ENCODE results near the gene MLN.

MLN gene

GRCh38 chr6:33777398-33778388 is 26.1 kb downstream of the MLN start:
- Histone ChIP-seq H4K20me1 (ENCODE audit: insufficient read depth, low read length) (peaks cover 37% of the 10 kb centered on the region), H3K4me3 (ENCODE audit: low read depth in 1 of 2, low read length in 2 of 2) (no peak overlapping the region), H3K27ac (ENCODE audit: low read length) (no peak overlapping the region), H3K9ac (ENCODE audit: low read depth, low read length) (no peak overlapping the region), H2AFZ (ENCODE audit: low read depth, low read length) (no peak overlapping the region), H3K27me3 (ENCODE audit: insufficient read depth, low read length, poor library complexity) (no peaks in the 10 kb centered on the region), H3K4me1 (ENCODE audit: insufficient read depth, low read length) (no peaks in the 10 kb centered on the region), H3K36me3 (ENCODE audit: insufficient read depth, low read length) (peaks cover 97% of the 10 kb centered on the region), H3K4me2 (ENCODE audit: insufficient read depth, low read length) (no peak overlapping the region), H3K9me3 (ENCODE audit: insufficient read depth, low read length, severe bottlenecking) (no peaks in the 10 kb centered on the region), H3K79me2 (ENCODE audit: insufficient read depth, low read length) (no peaks in the 10 kb centered on the region)
- ATAC-seq (ENCODE audit: insufficient read depth, low read depth) (no peak), DNase-seq (no peak)
- TF ChIP-seq EZH2 (IDR thresholded peaks at IDR 0.05; ENCODE audit: borderline replicate concordance, low read depth, low read length, severe bottlenecking), result no peak
- TF ChIP-seq, protein P1, sequence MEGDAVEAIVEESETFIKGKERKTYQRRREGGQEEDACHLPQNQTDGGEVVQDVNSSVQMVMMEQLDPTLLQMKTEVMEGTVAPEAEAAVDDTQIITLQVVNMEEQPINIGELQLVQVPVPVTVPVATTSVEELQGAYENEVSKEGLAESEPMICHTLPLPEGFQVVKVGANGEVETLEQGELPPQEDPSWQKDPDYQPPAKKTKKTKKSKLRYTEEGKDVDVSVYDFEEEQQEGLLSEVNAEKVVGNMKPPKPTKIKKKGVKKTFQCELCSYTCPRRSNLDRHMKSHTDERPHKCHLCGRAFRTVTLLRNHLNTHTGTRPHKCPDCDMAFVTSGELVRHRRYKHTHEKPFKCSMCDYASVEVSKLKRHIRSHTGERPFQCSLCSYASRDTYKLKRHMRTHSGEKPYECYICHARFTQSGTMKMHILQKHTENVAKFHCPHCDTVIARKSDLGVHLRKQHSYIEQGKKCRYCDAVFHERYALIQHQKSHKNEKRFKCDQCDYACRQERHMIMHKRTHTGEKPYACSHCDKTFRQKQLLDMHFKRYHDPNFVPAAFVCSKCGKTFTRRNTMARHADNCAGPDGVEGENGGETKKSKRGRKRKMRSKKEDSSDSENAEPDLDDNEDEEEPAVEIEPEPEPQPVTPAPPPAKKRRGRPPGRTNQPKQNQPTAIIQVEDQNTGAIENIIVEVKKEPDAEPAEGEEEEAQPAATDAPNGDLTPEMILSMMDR (IDR thresholded peaks at IDR 0.05; ENCODE audit: borderline replicate concordance, extremely low read depth, low read length, poor library complexity, severe bottlenecking), result no peak

- no peak overlapping the region for H3K4me3 ChIP-seq (ENCODE audit: low read depth in 1 of 2, low read length in 2 of 2)
- H3K4me2 ChIP-seq (ENCODE audit: insufficient read depth, low read length), result no peak overlapping the region
- H3K79me2 ChIP-seq (ENCODE audit: insufficient read depth, low read length), result no peaks in the 10 kb centered on the region
- H3K27ac ChIP-seq (ENCODE audit: low read length), result no peak overlapping the region
- H4K20me1 ChIP-seq (ENCODE audit: insufficient read depth, low read length), result peaks cover 38% of the 10 kb centered on the region
- TF ChIP-seq EZH2 (IDR thresholded peaks at IDR 0.05; ENCODE audit: borderline replicate concordance, low read depth, low read length, severe bottlenecking), result no peak
- TF ChIP-seq, protein P1 (IDR thresholded peaks at IDR 0.05; ENCODE audit: borderline replicate concordance, extremely low read depth, low read length, poor library complexity, severe bottlenecking), result no peak
- no peaks in the 10 kb centered on the region for H3K9me3 ChIP-seq (ENCODE audit: insufficient read depth, low read length, severe bottlenecking)
- H3K4me1 ChIP-seq (ENCODE audit: insufficient read depth, low read length), result no peaks in the 10 kb centered on the region
- H3K36me3 ChIP-seq (ENCODE audit: insufficient read depth, low read length), result peaks cover 97% of the 10 kb centered on the region
- DNase-seq (no peak), ATAC-seq (ENCODE audit: insufficient read depth, low read depth) (no peak)
- H2AFZ ChIP-seq (ENCODE audit: low read depth, low read length), result no peak overlapping the region
- H3K9ac ChIP-seq (ENCODE audit: low read depth, low read length), result no peak overlapping the region
- no peaks in the 10 kb centered on the region for H3K27me3 ChIP-seq (ENCODE audit: insufficient read depth, low read length, poor library complexity)
Measured at GRCh38 chr6:33776764-33777163, 27.0 kb downstream of the MLN start.

DNA sequence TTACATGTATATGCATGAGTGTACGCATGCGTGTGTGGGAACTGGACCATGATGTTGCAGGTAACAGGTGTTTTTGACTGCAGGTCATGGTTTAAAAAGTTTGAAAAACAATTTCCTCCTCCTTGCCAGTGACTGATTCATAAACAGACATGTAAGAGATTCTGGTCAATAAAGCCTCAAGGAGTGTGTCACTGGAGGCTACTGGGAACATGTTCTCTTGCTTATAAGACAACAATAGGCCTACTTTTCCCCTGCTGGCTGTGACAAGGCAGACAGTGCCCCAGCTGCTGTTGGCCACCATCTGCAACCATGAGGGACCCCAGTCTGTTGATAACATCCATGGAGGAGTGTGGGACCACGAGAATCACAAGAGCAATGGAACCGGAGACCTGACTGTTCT is 27.6 kb downstream of the MLN start:
- H3K4me1 ChIP-seq (ENCODE audit: insufficient read depth, low read length), result no peaks in the 10 kb centered on the region
- H3K9ac ChIP-seq (ENCODE audit: low read depth, low read length), result no peak overlapping the region
- TF ChIP-seq EZH2 (IDR thresholded peaks at IDR 0.05; ENCODE audit: borderline replicate concordance, low read depth, low read length, severe bottlenecking), result no peak
- TF ChIP-seq, protein P1 (IDR thresholded peaks at IDR 0.05; ENCODE audit: borderline replicate concordance, extremely low read depth, low read length, poor library complexity, severe bottlenecking), result no peak

More for the DNA sequence above, 27.6 kb downstream of the MLN start:
- Histone ChIP-seq H3K4me2 (ENCODE audit: insufficient read depth, low read length) (no peak overlapping the region), H3K27ac (ENCODE audit: low read length) (no peak overlapping the region), H3K79me2 (ENCODE audit: insufficient read depth, low read length) (no peaks in the 10 kb centered on the region), H2AFZ (ENCODE audit: low read depth, low read length) (no peak overlapping the region), H3K9me3 (ENCODE audit: insufficient read depth, low read length, severe bottlenecking) (no peaks in the 10 kb centered on the region), H3K4me3 (ENCODE audit: low read depth in 1 of 2, low read length in 2 of 2) (no peak overlapping the region), H3K27me3 (ENCODE audit: insufficient read depth, low read length, poor library complexity) (no peaks in the 10 kb centered on the region), H4K20me1 (ENCODE audit: insufficient read depth, low read length) (peaks cover 39% of the 10 kb centered on the region), H3K36me3 (ENCODE audit: insufficient read depth, low read length) (peaks cover 92% of the 10 kb centered on the region)
- no peak for DNase-seq
- ATAC-seq (ENCODE audit: insufficient read depth, low read depth), result no peak

Measured in DND-41 (cell line).